SIG-M5 treated with dmso at 0.1 percent for 504 hours (cell line): ENCODE results near the gene RORC.
"Not testable (repeated sequence)": the region's sequence is repeated elsewhere in the genome, so short reads cannot be mapped to it uniquely, and the experiment has no call there.

Experiments used
- DNase-seq: peaks from one replicate; lab custom pipeline; 2025; ENCODE audit not compliant: unreplicated experiment; lab: John Stamatoyannopoulos, UW

The RORC gene

GRCh38 chr1:151776665-151777062 lies 54.9 kb downstream of the RORC start:
- no peak for DNase-seq

GRCh38 chr1:151775894-151776664 lies 55.5 kb downstream of the RORC start:
- DNase-seq, result no peak

GRCh38 chr1:151774256-151774922 lies 57.2 kb downstream of the RORC start:
- no peak for DNase-seq

- no peak for DNase-seq
Measured at GRCh38 chr1:151773702-151774101, 57.9 kb downstream of the RORC start.

- not testable (repeated sequence) for DNase-seq
Measured at GRCh38 chr1:151769270-151769669, 62.3 kb downstream of the RORC start.

- peak; percentile 29 for DNase-seq
Measured at GRCh38 chr1:151768351-151769066, 63.1 kb downstream of the RORC start.

- no peak for DNase-seq
Measured at GRCh38 chr1:151763990-151764389, 67.6 kb downstream of the RORC start.

- peak; percentile 84 for DNase-seq
Measured at GRCh38 chr1:151762941-151763921, 68.4 kb downstream of the RORC start, which contains the start of gene MRPL9. Gene MRPL9, minus strand, starts transcription at chr1:151763496. Its CDS starts 17 bp downstream, at chr1:151763479.

GRCh38 chr1:151760597-151761385 lies 70.8 kb downstream of the RORC start:
- DNase-seq, result no peak

GRCh38 chr1:151759241-151759640 lies 72.4 kb downstream of the RORC start:
- no peak for DNase-seq

- no peak for DNase-seq
Measured at GRCh38 chr1:151756291-151756690, 75.3 kb downstream of the RORC start.
